Aorta (tissue), 5 donors: ENCODE results near the gene OR52I1. TPM values are rescaled to one million over a fixed set of nuclear protein-coding genes. Genes with fewer than 3 reads are reported as not detected.

Experiments used
- ATAC-seq: fragments of 200-7000 bp; cut with Tn5 transposase; one replicate; pipeline ENCODE4 v1.9.1; 2022; ENCODE audit warnings: moderate library complexity; ENCODE audit not compliant: low FRiP score
- DNase-seq, 2 donors: peaks; one replicate each; pipeline ENCODE4 v3.0.0-alpha.2; 2020
- H3K27ac ChIP-seq, 2 donors: one replicate each; pipeline ENCODE4 v1.5.1; 2013; ENCODE audit warnings: low read length in 2 of 2, mild to moderate bottlenecking in 2 of 2, moderate library complexity in 2 of 2, control low read depth in 1 of 2, inconsistent platforms in 1 of 2, low read depth in 1 of 2
- H3K27me3 ChIP-seq, 2 donors: one replicate each; pipeline ENCODE4 v1.6.1; 2013; ENCODE audit warnings: control low read depth in 1 of 2, low read length in 1 of 2, mild to moderate bottlenecking in 1 of 2, moderate library complexity in 1 of 2; ENCODE audit not compliant: insufficient read depth in 2 of 2, control insufficient read depth in 1 of 2
- H3K36me3 ChIP-seq, 2 donors: one replicate each; pipeline ENCODE4 v1.6.1; 2013; ENCODE audit warnings: control low read depth in 1 of 2, low read length in 1 of 2, mild to moderate bottlenecking in 1 of 2; ENCODE audit not compliant: insufficient read depth in 2 of 2, control insufficient read depth in 1 of 2
- H3K4me1 ChIP-seq, 2 donors: one replicate each; pipeline ENCODE4 v1.6.1; 2013; ENCODE audit warnings: low read length in 2 of 2, control low read depth in 1 of 2, mild to moderate bottlenecking in 1 of 2, moderate library complexity in 1 of 2; ENCODE audit not compliant: insufficient read depth in 2 of 2, control insufficient read depth in 1 of 2
- H3K4me3 ChIP-seq, 2 donors: one replicate each; pipeline ENCODE4 v1.5.1; 2013; ENCODE audit warnings: low read length in 2 of 2, control low read depth in 1 of 2, mild to moderate bottlenecking in 1 of 2
- H3K9me3 ChIP-seq: one replicate; pipeline ENCODE4 v1.6.1; 2013; ENCODE audit warnings: mild to moderate bottlenecking, low read length; ENCODE audit not compliant: control insufficient read depth
- WGBS, 2 donors: extraction: QIAGEN DNeasy Blood & Tissue Kit; methylation state at CpG; one replicate each; pipeline ENCODE4 v1.1.7; 2013; 5-methylcytosine and 5-hydroxymethylcytosine counted together
- intact Hi-C, 2 donors: fragments of 100-400 bp; cut with DNase I; formaldehyde crosslinking; loops; one replicate each; pipeline versions ENCODE4 v1.14.2 to v1.15.0; 2022
- polyA plus RNA-seq, 2 donors: library from polyadenylated mRNA; stranded (reverse); fragments of 200-250 nt; gene quantifications; one replicate each; pipeline ENCODE4 v1.2.3, GENCODE V29; 2013
- total RNA-seq, 2 donors: library from RNA; stranded (reverse); fragmentation: NEBNext Ultra II Directional; extraction: Animal tissue kit (Norgen Biotek cat#: 25700); gene quantifications; one replicate each; pipeline ENCODE4 v1.2.1, GENCODE V29; 2021
- donor health status: healthy with polysubstance abuse.
- donor health status: Bipolar disorder and iron deficiency.
- donor health status: DM: no; HTN: no; CAD: no.
- donor health status: DM: no; HTN: no; CAD: no.
- donor health status: DM: yes; HTN: yes; CAD: no.

Gene OR52I1
- total and polyA plus RNA-seq, 4 donors = not detected

GRCh38 chr11:4607096-4607495 lies 13.3 kb downstream of the OR52I1 start:
- Histone ChIP-seq H3K36me3 (peaks cover under 1 to 6% of the 10 kb centered on the region in 2 donors), H3K27ac (peak overlapping the region in 1 of 2 donors; percentile 7), H3K27me3 (no peaks in the 10 kb centered on the region), H3K4me1 (peaks cover 0 to 2% of the 10 kb centered on the region in 2 donors), H3K9me3 (no peaks in the 10 kb centered on the region), H3K4me3 (peak overlapping the region; percentile 82 to 86)
- 35 to 38% methylated on average over 6 of the region's 6 CpGs for WGBS, 2 donors
- DNase-seq = no peak
- no peak for ATAC-seq
- intact Hi-C loops = loop anchor here in 1 of 2 donors (10.0 kb wide), 2 partner anchors 212 to 422 kb away; partner anchors contain the start of gene TRIM21

- Histone ChIP-seq H3K9me3 (no peaks in the 10 kb centered on the region), H3K4me1 (peaks cover 0 to 2% of the 10 kb centered on the region in 2 donors), H3K27me3 (no peaks in the 10 kb centered on the region), H3K36me3 (peaks cover 0 to 6% of the 10 kb centered on the region in 2 donors), H3K27ac (peak within 1 kb of the TSS; percentile 8 to 85), H3K4me3 (peak within 1 kb of the TSS; percentile 82 to 86)
- DNase-seq (peak; percentile 98 to 99), ATAC-seq (peak; percentile 100)
- intact Hi-C loops = loop anchor here in 1 of 2 donors (10.0 kb wide), 2 partner anchors 213 to 423 kb away; partner anchors contain the start of gene TRIM21
- WGBS, 2 donors = 3 to 4% methylated on average over 43 of the region's 43 CpGs
These were observed 14.2 kb downstream of the OR52I1 start, which contains the start of gene TRIM68 for GRCh38 chr11:4607781-4608666. Gene TRIM68, minus strand, starts transcription at chr11:4608231. Its CDS starts 2,727 bp downstream, at chr11:4605504.

- DNase-seq (no peak), ATAC-seq (no peak)
- Histone ChIP-seq H3K4me3 (peak overlapping the region in 1 of 2 donors; percentile 41), H3K27ac (peak overlapping the region in 1 of 2 donors; percentile 61), H3K4me1 (peaks cover 0 to 2% of the 10 kb centered on the region in 2 donors), H3K27me3 (no peaks in the 10 kb centered on the region), H3K36me3 (no peaks in the 10 kb centered on the region), H3K9me3 (no peaks in the 10 kb centered on the region)
- WGBS, 2 donors = 9 to 14% methylated on average over 3 of the region's 3 CpGs
- intact Hi-C loops = no loop called here
These were observed 16.6 kb downstream of the OR52I1 start for GRCh38 chr11:4610258-4610935.

- intact Hi-C loops = no loop called here
- 88 to 91% methylated on average over 2 of the region's 2 CpGs for WGBS, 2 donors
- no peak overlapping the region for H3K4me3 ChIP-seq
These were observed 18.1 kb downstream of the OR52I1 start for GRCh38 chr11:4611986-4612385.

GRCh38 chr11:4615856-4616444 lies 22.1 kb downstream of the OR52I1 start:
- intact Hi-C loops = no loop called here
- H3K4me3 ChIP-seq = no peak overlapping the region
- H3K36me3 ChIP-seq = no peaks in the 10 kb centered on the region
- H3K27me3 ChIP-seq = no peaks in the 10 kb centered on the region
- no peak overlapping the region for H3K27ac ChIP-seq
- no peaks in the 10 kb centered on the region for H3K4me1 ChIP-seq
- ATAC-seq = no peak
- peaks cover 2% of the 10 kb centered on the region for H3K9me3 ChIP-seq
- DNase-seq = no peak

More at GRCh38 chr11:4611986-4612385, 18.1 kb downstream of the OR52I1 start:
- Histone ChIP-seq H3K36me3 (no peaks in the 10 kb centered on the region), H3K27me3 (no peaks in the 10 kb centered on the region), H3K27ac (no peak overlapping the region), H3K4me1 (peaks cover 0 to 2% of the 10 kb centered on the region in 2 donors), H3K9me3 (no peaks in the 10 kb centered on the region)
- ATAC-seq (no peak), DNase-seq (no peak)

- ATAC-seq (no peak), DNase-seq (no peak)
- Histone ChIP-seq H3K27me3 (no peaks in the 10 kb centered on the region), H3K27ac (no peak overlapping the region), H3K9me3 (peaks cover 2% of the 10 kb centered on the region), H3K4me3 (no peak overlapping the region), H3K36me3 (no peaks in the 10 kb centered on the region), H3K4me1 (no peaks in the 10 kb centered on the region)
- 73 to 76% methylated on average over 9 of the region's 9 CpGs for WGBS, 2 donors
- intact Hi-C loops = no loop called here
These were observed 25.7 kb downstream of the OR52I1 start for GRCh38 chr11:4619514-4619913.

- H3K27ac ChIP-seq = no peak overlapping the region
- H3K36me3 ChIP-seq = no peaks in the 10 kb centered on the region
- peaks cover 0 to 1% of the 10 kb centered on the region in 2 donors for H3K27me3 ChIP-seq
- no peak for DNase-seq
- peaks cover 6% of the 10 kb centered on the region for H3K9me3 ChIP-seq
- intact Hi-C loops = no loop called here
- H3K4me3 ChIP-seq = no peak overlapping the region
- ATAC-seq = no peak
- no peaks in the 10 kb centered on the region for H3K4me1 ChIP-seq
- WGBS, 2 donors = 29 to 32% methylated on average over 15 of the region's 15 CpGs
These were observed 32.6 kb downstream of the OR52I1 start for GRCh38 chr11:4626207-4627099.

GRCh38 chr11:4636136-4636535 lies 42.3 kb downstream of the OR52I1 start:
- Histone ChIP-seq H3K27me3 (no peaks in the 10 kb centered on the region), H3K36me3 (no peaks in the 10 kb centered on the region), H3K4me1 (no peaks in the 10 kb centered on the region), H3K9me3 (no peaks in the 10 kb centered on the region), H3K4me3 (no peak overlapping the region), H3K27ac (no peak overlapping the region)
- WGBS, 2 donors = 33 to 55% methylated on average over 2 of the region's 2 CpGs
- ATAC-seq (no peak), DNase-seq (no peak)
- intact Hi-C loops = loop anchor here (5.0 to 10.0 kb wide), 2 partner anchors 191 to 369 kb away; no protein-coding TSS in a partner anchor
